HFF-Myc (cell line): ENCODE measurements around the gene MAZ.

Experiments
- DNase-seq: peaks from one replicate; pipeline ENCODE4 v3.0.0-alpha.2; 2011; ENCODE audit warnings: low read depth; ENCODE audit errors: extremely low read depth
- H3K4me3 ChIP-seq: replicated peaks from 2 replicates; pipeline ENCODE4 v1.5.1; 2011; ENCODE audit warnings: low read depth, mild to moderate bottlenecking, control low read depth, low read length
- TF ChIP-seq, protein P1 (sequence below): IDR thresholded peaks from 2 replicates; pipeline ENCODE4 v1.5.1; 2012; ENCODE audit warnings: mild to moderate bottlenecking, low read depth, low read length, control low read depth; ENCODE audit errors: missing control alignments

MAZ gene

DNA sequence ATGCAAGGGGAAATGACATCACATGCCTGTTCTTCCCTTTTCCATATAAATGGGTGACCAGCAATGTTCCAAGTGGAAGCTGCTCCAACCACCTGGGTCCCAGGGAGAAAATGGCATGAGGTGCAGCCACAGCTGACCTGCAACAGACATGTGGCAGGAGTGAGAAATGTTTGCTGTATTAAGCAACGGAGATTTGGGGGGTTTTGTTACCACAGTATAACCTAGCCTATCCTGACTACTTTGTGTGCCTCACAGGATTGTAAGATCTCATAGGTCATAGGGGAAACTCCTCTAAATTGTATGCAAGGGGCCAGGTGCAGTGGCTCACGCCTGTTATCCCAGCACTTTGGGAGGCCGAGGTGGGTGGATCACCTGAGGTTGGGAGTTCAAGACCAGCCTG is 44.7 kb downstream of the MAZ start:
- no peak for DNase-seq
- TF ChIP-seq, protein P1, sequence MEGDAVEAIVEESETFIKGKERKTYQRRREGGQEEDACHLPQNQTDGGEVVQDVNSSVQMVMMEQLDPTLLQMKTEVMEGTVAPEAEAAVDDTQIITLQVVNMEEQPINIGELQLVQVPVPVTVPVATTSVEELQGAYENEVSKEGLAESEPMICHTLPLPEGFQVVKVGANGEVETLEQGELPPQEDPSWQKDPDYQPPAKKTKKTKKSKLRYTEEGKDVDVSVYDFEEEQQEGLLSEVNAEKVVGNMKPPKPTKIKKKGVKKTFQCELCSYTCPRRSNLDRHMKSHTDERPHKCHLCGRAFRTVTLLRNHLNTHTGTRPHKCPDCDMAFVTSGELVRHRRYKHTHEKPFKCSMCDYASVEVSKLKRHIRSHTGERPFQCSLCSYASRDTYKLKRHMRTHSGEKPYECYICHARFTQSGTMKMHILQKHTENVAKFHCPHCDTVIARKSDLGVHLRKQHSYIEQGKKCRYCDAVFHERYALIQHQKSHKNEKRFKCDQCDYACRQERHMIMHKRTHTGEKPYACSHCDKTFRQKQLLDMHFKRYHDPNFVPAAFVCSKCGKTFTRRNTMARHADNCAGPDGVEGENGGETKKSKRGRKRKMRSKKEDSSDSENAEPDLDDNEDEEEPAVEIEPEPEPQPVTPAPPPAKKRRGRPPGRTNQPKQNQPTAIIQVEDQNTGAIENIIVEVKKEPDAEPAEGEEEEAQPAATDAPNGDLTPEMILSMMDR, result no peak
- no peak overlapping the region for H3K4me3 ChIP-seq

DNA sequence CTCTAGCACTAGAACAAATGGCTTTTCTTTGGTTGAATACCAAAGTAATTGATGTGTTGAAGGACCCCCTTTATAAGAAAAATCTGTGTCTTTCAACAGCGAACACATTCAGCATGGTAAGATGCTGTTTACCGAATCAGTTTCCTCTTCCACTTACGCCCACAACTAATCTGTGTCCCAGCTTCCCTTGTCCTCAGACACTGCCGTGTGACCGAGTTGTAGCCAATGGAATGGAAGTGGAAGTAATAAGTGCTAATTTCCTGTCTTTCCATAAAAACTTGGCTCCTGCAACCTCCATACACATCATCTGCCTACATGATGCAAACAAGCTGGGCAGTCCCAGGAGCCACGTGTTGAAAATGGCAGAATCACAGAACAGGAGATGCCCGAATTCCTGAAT is 46.3 kb downstream of the MAZ start:
- TF ChIP-seq, protein P1, result no peak
- H3K4me3 ChIP-seq, result no peak overlapping the region
- peak; percentile 52 for DNase-seq

DNA sequence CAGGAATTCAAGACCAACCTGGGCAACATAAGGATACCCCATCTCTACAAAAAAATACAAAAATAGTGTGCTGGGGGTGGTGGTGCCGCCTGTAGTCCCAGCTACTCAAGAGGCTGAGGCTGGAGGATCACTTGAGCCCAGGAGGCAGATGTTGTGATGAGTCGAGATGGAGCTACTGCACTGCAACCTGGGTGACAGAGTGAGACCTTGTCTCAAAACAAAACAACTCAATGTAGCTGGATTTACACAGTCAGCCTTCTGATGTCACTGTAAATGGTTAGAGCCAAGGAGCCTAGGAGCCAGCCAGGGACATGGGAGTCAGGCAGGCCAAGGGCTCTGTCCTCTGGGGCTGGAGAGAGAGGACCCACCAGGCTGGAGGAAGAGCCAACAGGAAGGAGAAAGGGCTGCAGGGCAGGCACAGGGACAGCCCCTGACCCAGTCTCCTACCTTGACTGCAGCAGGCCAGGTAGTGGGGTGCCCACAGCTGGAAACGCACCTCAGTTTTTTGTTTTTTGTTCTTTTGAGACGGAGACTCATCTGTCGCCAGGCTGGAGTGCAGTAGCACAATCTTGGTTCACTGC is 48.3 kb downstream of the MAZ start:
- DNase-seq, result no peak
- TF ChIP-seq, protein P1, result no peak
- H3K4me3 ChIP-seq, result no peak overlapping the region

DNA sequence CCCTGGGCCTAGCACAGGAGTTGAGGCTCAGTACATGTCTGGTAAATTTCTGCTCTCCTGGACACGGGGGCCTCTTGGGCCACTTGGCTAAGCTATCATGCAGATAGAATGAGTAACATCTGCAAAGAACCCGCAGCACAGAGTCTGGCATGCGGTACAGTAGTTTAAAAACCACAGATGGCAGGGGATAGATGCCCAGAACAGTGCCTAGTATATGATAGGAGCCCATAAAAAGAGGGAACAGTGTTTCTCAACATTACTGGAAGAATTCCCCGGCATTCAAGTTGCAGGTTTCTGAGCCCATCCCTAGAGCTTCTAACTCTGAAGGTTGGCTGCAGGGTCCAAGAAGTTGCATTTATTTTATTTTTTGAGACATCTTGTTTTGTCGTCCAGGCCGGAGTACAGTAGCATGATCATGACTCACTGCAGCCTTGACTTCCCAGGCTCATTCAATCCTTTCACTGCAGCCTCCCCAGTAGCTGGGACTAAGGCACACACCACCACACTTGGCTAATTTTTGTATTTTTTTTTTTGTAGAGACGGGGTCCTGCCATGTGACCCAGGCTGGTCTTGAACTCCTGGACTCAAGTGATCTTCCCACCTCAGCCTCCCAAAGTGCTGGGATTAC is 50.9 kb downstream of the MAZ start:
- TF ChIP-seq, protein P1, result no peak
- DNase-seq, result peak; percentile 19

DNA sequence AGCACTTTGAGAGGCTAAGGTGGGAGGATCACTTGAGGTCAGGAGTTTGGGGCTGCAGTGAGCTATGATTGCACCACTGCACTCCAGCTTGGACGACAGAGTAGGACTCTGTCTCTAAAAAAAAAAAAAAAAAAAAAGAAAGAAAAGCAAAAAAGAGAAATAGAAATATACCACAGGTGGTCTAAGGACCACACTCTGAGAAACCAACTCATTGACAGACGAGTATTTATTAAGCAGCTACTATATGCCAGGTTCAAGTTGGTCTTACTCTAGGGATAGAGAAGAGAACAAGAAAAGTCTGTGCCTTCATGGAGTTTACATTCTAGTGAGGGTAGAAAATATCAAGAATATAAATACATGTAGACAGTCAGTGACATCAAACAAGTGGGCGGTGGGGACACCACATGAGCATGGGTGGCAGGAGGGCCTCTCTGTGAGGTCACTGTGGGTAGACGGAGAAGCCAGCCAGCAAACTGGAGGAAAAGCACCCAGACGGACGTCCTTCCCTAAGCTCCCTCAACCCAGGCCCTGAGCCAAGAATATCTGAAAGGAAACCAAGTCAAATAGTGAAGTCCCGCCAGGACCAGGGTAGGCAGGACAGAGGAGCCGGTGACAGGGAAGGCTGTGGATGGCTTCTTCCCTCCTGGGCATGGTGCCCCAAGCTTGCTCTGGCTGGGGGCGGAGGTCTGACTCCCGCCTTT is 52.0 kb downstream of the MAZ start:
- TF ChIP-seq, protein P1, result no peak
- H3K4me3 ChIP-seq, result no peak overlapping the region

More for the DNA sequence above, 50.9 kb downstream of the MAZ start:
- no peak overlapping the region for H3K4me3 ChIP-seq

DNA sequence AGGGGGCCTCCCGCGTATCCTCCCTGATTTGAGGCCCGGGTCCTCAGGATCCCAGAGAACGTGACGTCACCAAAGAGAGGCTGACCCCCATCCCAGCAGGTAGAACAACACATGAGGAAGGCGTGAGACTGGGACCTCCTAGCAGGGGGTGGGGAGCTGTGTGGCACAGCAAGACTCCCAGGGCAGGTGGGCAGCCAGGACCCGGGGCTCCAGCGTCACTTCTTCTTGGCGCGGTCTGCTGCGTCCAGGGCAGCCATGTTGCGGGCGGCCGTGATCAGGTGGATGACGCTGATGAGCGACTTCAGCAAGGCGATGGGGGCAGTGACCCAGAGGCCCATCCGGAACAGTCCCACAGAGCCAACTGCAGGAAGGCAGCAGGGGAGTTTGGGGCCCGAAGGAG is 52.6 kb downstream of the MAZ start:
- no peak overlapping the region for H3K4me3 ChIP-seq
- no peak for DNase-seq
- TF ChIP-seq, protein P1, result no peak

More for the DNA sequence above, 52.0 kb downstream of the MAZ start:
- DNase-seq, result no peak
